Stimulated activated CD8-positive, alpha-beta memory T cell treated with anti-CD3 and anti-CD28 coated beads, Interleukin-4, amount 100 ng/mL, for 1 hour (primary cell): ENCODE results near the gene TYROBP.
"Not testable (repeated sequence)": the region's sequence is repeated elsewhere in the genome, so short reads cannot be mapped to it uniquely, and the experiment has no call there.

ENCODE experiments used
- DNase-seq, 2 donors: peaks; one replicate each; pipeline ENCODE4 v3.0.0-alpha.2; 2020; ENCODE audit warnings: low read depth in 2 of 2, low spot score in 1 of 2

The TYROBP gene

GRCh38 chr19:35874392-35874930, 33.6 kb downstream of the TYROBP start:
- no peak for DNase-seq

- no peak for DNase-seq
Measured at GRCh38 chr19:35872180-35872579, 35.9 kb downstream of the TYROBP start.

GRCh38 chr19:35871611-35872010, 36.5 kb downstream of the TYROBP start:
- no peak for DNase-seq

GRCh38 chr19:35870798-35871197, 37.3 kb downstream of the TYROBP start:
- no peak for DNase-seq

- DNase-seq, result not testable (repeated sequence)
Measured at GRCh38 chr19:35870124-35870736, 37.9 kb downstream of the TYROBP start.

- DNase-seq, result no peak
Measured at GRCh38 chr19:35869327-35870123, 38.6 kb downstream of the TYROBP start.

- no peak for DNase-seq
Measured at GRCh38 chr19:35868823-35869326, 39.2 kb downstream of the TYROBP start.

- DNase-seq, result no peak
Measured at GRCh38 chr19:35868172-35868822, 39.8 kb downstream of the TYROBP start, which contains the start of gene APLP1. APLP1 (plus strand) TSS chr19:35868574; CDS start chr19:35868637, 63 bp downstream.

GRCh38 chr19:35863018-35863417, 45.1 kb downstream of the TYROBP start:
- no peak for DNase-seq

GRCh38 chr19:35862528-35862927, 45.6 kb downstream of the TYROBP start:
- no peak for DNase-seq

- DNase-seq, result no peak
Measured at GRCh38 chr19:35861640-35862160, 46.4 kb downstream of the TYROBP start.

GRCh38 chr19:35860818-35861639, 47.1 kb downstream of the TYROBP start:
- no peak for DNase-seq

- no peak for DNase-seq
Measured at GRCh38 chr19:35860436-35860817, 47.7 kb downstream of the TYROBP start.

GRCh38 chr19:35859414-35859813, 48.7 kb downstream of the TYROBP start:
- DNase-seq, result no peak

GRCh38 chr19:35858311-35858710, 49.8 kb downstream of the TYROBP start:
- no peak for DNase-seq

GRCh38 chr19:35856546-35857149, 51.4 kb downstream of the TYROBP start, which contains the start of gene KIRREL2:
KIRREL2 (plus strand) TSS chr19:35856911; CDS start chr19:35857120, 209 bp downstream.
- DNase-seq, result no peak
